OCI-LY7 (cell line): Measurements from ENCODE around the gene ASB15. TPM values are rescaled to one million over a fixed set of nuclear protein-coding genes. Genes with fewer than 3 reads are reported as not detected.
A peak's percentile ranks its signal among the peaks of the same experiment; 100 is the strongest.

ENCODE experiments used
- BruUV-seq: library from RNA; stranded (reverse); fragments of 400-500 nt; replicated peaks from 2 replicates; lab custom pipeline; 2021; lab: Mats Ljungman, UMichigan
- CTCF ChIA-PET: fragments of 300-600 bp; sonication (Branson Sonifier 250); formaldehyde crosslinking; loops from one replicate; lab custom pipeline; 2022; ENCODE audit warnings: antibody characterized with exemption; ENCODE audit not compliant: unreplicated experiment; lab: Charles Lee
- POLR2A ChIA-PET: fragments of 300-600 bp; sonication (Branson Sonifier 250); formaldehyde crosslinking; loops from one replicate; lab custom pipeline; 2022; ENCODE audit warnings: antibody characterized with exemption; lab: Charles Lee
- DNase-seq: peaks from one replicate; pipeline ENCODE4 v3.0.0-alpha.2; 2015; ENCODE audit warnings: low spot score
- H2AFZ ChIP-seq: fragments of 200-600 bp; sonication (generic), shearing (Covaris generic); 2 replicates; pipeline ENCODE4 v1.6.1; 2014; ENCODE audit warnings: mild to moderate bottlenecking, antibody characterized with exemption, low read length, moderate library complexity
- H3K27ac ChIP-seq: fragments of 200-600 bp; sonication (generic); 2 replicates; pipeline ENCODE4 v1.5.1; 2014; ENCODE audit warnings: mixed run types, low read depth, mild to moderate bottlenecking, moderate library complexity, low read length, inconsistent platforms; ENCODE audit not compliant: poor library complexity, severe bottlenecking
- H3K36me3 ChIP-seq: fragments of 200-600 bp; sonication (generic); 2 replicates; pipeline ENCODE4 v1.6.1; 2014; ENCODE audit warnings: mild to moderate bottlenecking, antibody characterized with exemption, low read length, moderate library complexity, mixed read lengths; ENCODE audit not compliant: insufficient read depth
- H3K4me1 ChIP-seq: fragments of 200-600 bp; sonication (generic); 2 replicates; pipeline ENCODE4 v1.5.1; 2014; ENCODE audit warnings: mild to moderate bottlenecking, low read length; ENCODE audit not compliant: insufficient read depth, poor library complexity, severe bottlenecking
- H3K4me2 ChIP-seq: fragments of 200-600 bp; sonication (generic); 2 replicates; pipeline ENCODE4 v1.6.1; 2014; ENCODE audit warnings: mild to moderate bottlenecking, low read length
- H3K4me3 ChIP-seq: fragments of 200-600 bp; sonication (generic); 2 replicates; pipeline ENCODE4 v1.5.1; 2014; ENCODE audit warnings: mild to moderate bottlenecking, low read depth, low read length; ENCODE audit not compliant: poor library complexity, severe bottlenecking
- H3K79me2 ChIP-seq: fragments of 200-600 bp; sonication (generic); 2 replicates; pipeline ENCODE4 v1.6.1; 2016; ENCODE audit warnings: low read depth, mild to moderate bottlenecking, low read length, moderate library complexity, mixed read lengths; ENCODE audit not compliant: insufficient read depth
- H3K9me2 ChIP-seq: fragments of 200-600 bp; sonication (generic); 2 replicates; pipeline ENCODE4 v1.6.1; 2016; ENCODE audit warnings: mild to moderate bottlenecking, low read length, mixed read lengths; ENCODE audit not compliant: insufficient read depth
- H3K9me3 ChIP-seq: fragments of 200-600 bp; sonication (generic); 2 replicates; pipeline ENCODE4 v1.6.1; 2014; ENCODE audit warnings: mild to moderate bottlenecking, mixed run types, low read length, mixed read lengths
- H4K20me1 ChIP-seq: fragments of 200-600 bp; sonication (generic); 2 replicates; pipeline ENCODE4 v1.6.1; 2014; ENCODE audit warnings: mild to moderate bottlenecking, antibody characterized with exemption, low read length, moderate library complexity, mixed read lengths; ENCODE audit not compliant: insufficient read depth
- CTCF ChIP-seq: fragments of 200-600 bp; sonication (generic); conservative IDR thresholded peaks from 2 replicates; pipeline ENCODE4 v1.5.1; 2014; ENCODE audit warnings: mild to moderate bottlenecking, antibody characterized with exemption, low read length, moderate library complexity, mixed read lengths
- EZH2phosphoT487 ChIP-seq: fragments of 200-600 bp; sonication (generic); IDR thresholded peaks from 2 replicates; pipeline ENCODE4 v1.6.1; 2018; ENCODE audit warnings: low read depth, borderline replicate concordance, mild to moderate bottlenecking, mixed run types, antibody characterized with exemption, low read length, moderate library complexity, mixed read lengths
- intact Hi-C: fragments of 100-400 bp; cut with micrococcal nuclease; formaldehyde crosslinking; loops from one replicate; pipeline ENCODE4 v1.10.0; 2022; ENCODE audit not compliant: unreplicated experiment
- total RNA-seq, 2 experiments: library from RNA; depleted of rRNA in 1 of 2; stranded (reverse); fragments of >200 nt in 1 of 2; shearing (Covaris generic) in 1 of 2; gene quantifications; 2 replicates each; pipeline ENCODE4 v1.2.3, GENCODE V29; 2014 to 2022

The ASB15 gene
- total RNA-seq, 2 experiments from 2014 or later = not detected

- Histone ChIP-seq H3K4me2 (no peak overlapping the region), H4K20me1 (no peaks in the 10 kb centered on the region), H3K27ac (no peak overlapping the region), H3K4me3 (no peak overlapping the region), H3K79me2 (no peaks in the 10 kb centered on the region), H3K9me2 (no peaks in the 10 kb centered on the region), H3K36me3 (no peaks in the 10 kb centered on the region), H3K4me1 (no peaks in the 10 kb centered on the region), H3K9me3 (no peaks in the 10 kb centered on the region), H2AFZ (no peak overlapping the region)
- peak; percentile 17 for DNase-seq
- BruUV-seq = no TSS peak
- CTCF ChIA-PET = no interaction called here
- intact Hi-C loops = loop anchor here (2.0 kb wide), 1 partner anchor 229 kb away; no protein-coding TSS in a partner anchor
- POLR2A ChIA-PET = interaction anchor here (0.8 to 2.3 kb wide), 2 partner anchors 10 to 15 kb away, joined by 3 to 4 read pairs; no protein-coding TSS in a partner anchor
- TF ChIP-seq CTCF (peak; percentile 75), EZH2phosphoT487 (no peak)
These were observed 34.1 kb downstream of the ASB15 start for GRCh38 chr7:123635551-123636359.

GRCh38 chr7:123637203-123637602, 35.6 kb downstream of the ASB15 start:
- H3K4me2 ChIP-seq = no peak overlapping the region
- no peak overlapping the region for H2AFZ ChIP-seq
- no peak overlapping the region for H3K4me3 ChIP-seq
- TF ChIP-seq CTCF = no peak
- no peak for TF ChIP-seq EZH2phosphoT487
- DNase-seq = no peak
- ChIA-PET CTCF (no interaction called here), POLR2A (interaction anchor here (2.3 kb wide), 1 partner anchor 14 kb away, joined by 4 read pairs; no protein-coding TSS in a partner anchor)
- no peaks in the 10 kb centered on the region for H3K9me3 ChIP-seq
- no peaks in the 10 kb centered on the region for H3K9me2 ChIP-seq
- no TSS peak for BruUV-seq
- H4K20me1 ChIP-seq = no peaks in the 10 kb centered on the region
- H3K27ac ChIP-seq = no peak overlapping the region
- no peaks in the 10 kb centered on the region for H3K36me3 ChIP-seq
- no peaks in the 10 kb centered on the region for H3K79me2 ChIP-seq
- H3K4me1 ChIP-seq = no peaks in the 10 kb centered on the region
- intact Hi-C loops = no loop called here

GRCh38 chr7:123637878-123638277, 36.3 kb downstream of the ASB15 start:
- H2AFZ ChIP-seq = no peak overlapping the region
- no peaks in the 10 kb centered on the region for H3K36me3 ChIP-seq
- H3K4me3 ChIP-seq = no peak overlapping the region
- no peak for DNase-seq
- H3K9me3 ChIP-seq = no peaks in the 10 kb centered on the region
- intact Hi-C loops = no loop called here
- no peaks in the 10 kb centered on the region for H3K9me2 ChIP-seq
- no peaks in the 10 kb centered on the region for H3K79me2 ChIP-seq
- no peaks in the 10 kb centered on the region for H4K20me1 ChIP-seq
- TF ChIP-seq CTCF = no peak
- no peak for TF ChIP-seq EZH2phosphoT487
- ChIA-PET POLR2A (interaction anchor here (2.3 kb wide), 1 partner anchor 13 kb away, joined by 4 read pairs; no protein-coding TSS in a partner anchor), CTCF (interaction anchor here (0.6 kb wide), 1 partner anchor 214 kb away, joined by 3 read pairs; no protein-coding TSS in a partner anchor)
- H3K27ac ChIP-seq = no peak overlapping the region
- no peaks in the 10 kb centered on the region for H3K4me1 ChIP-seq
- BruUV-seq = no TSS peak
- H3K4me2 ChIP-seq = no peak overlapping the region
